HG02885 (cell line): Measurements from ENCODE around the gene ZNF681.
"Not testable (repeated sequence)": the region's sequence is repeated elsewhere in the genome, so short reads cannot be mapped to it uniquely, and the experiment has no call there.

Experiments used
- ATAC-seq: cut with Tn5 transposase; IDR thresholded peaks from one replicate; pipeline ENCODE4 v1.9.1; 2021; ENCODE audit warnings: mild to moderate bottlenecking; ENCODE audit not compliant: unreplicated experiment, poor library complexity

Gene ZNF681

DNA sequence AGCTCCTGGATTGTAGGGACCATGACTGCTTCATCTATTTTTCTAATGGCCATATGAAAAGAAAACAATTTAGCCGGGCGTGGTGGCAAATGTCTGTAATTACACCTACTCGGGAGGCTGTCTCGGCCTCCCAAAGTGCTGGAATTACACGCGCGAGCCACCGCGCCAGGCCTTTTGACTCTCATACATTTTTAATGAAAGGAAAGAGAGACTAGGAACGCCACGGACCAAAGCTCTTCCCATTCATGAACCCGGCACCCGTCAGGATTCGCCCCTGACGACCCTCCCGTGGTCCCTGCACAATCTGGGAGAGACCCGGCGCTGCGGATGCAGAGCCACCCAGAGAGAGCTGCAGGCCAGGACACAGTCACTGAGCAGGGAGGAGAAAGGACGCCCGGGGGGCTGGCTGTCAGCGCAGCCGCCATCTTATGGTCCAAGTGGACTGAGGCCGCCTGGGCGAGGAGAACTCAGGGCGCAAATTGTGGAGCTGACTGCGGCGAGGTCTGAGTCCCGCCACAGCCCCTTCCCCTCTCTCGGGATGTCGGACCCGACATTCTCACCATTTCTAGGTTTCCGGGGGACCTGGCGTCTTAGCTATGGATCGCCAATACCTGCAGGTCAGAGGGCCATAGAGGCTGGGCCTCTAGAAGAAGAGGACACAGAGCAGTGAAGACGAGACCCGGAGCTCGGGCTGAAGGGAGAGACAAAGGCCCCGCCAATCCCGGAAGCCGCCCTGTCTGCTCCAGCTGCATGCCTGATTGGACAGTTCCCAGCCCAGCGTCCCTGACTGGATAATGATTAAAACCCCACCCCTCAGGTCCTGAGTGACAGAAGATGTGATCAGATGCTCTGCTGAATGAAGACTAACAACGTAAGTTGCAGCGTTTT lies at the start of gene ZNF681:
ZNF681 (minus strand) TSS at position 705 of the 888 bp plus-strand sequence; CDS start at position 563, 142 bp downstream.
- no peak for ATAC-seq

DNA sequence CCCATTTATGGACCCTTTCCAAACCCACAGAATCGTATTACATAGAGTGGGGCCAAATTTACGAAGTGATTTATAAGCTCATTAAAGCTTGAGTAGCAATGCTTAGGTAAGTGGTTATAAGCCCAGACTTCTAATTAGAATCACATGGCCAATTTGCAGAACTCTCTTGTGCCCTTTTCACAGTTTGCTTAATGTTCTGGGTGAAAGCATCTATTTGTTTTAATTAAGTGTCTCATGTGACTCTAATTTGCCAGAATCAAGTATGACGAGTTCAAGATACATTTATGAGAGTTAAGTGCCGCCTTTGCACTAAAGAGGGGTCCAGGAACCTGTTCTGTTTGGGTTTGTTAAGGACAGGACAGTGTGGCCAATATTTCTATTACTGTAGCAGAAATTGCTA lies 46.0 kb upstream of the ZNF681 start:
- ATAC-seq, result no peak

DNA sequence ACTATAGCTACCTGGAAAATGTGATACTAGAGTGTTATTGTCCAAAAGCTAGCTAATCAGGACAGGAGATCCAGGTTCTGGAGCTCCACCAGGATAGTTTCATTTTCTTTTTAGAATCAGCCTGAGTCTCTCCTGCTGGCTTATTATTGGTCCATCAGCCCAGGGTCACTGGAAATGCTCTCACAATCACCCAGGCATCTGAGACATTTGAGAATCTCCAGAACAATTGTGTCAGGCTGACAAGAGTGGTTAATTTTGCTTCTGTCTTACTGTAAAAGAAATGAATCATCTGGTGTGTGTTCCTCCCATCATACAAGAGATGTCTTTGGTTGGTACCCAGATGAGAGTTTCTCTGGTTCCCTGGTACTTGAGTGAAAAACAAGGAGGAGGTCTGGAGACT lies 43.6 kb upstream of the ZNF681 start:
- ATAC-seq, result no peak

- ATAC-seq, result no peak
These were observed 43.1 kb upstream of the ZNF681 start for GRCh38 chr19:23801803-23802202.

GRCh38 chr19:23800868-23801267 lies 42.2 kb upstream of the ZNF681 start:
- ATAC-seq, result no peak

DNA sequence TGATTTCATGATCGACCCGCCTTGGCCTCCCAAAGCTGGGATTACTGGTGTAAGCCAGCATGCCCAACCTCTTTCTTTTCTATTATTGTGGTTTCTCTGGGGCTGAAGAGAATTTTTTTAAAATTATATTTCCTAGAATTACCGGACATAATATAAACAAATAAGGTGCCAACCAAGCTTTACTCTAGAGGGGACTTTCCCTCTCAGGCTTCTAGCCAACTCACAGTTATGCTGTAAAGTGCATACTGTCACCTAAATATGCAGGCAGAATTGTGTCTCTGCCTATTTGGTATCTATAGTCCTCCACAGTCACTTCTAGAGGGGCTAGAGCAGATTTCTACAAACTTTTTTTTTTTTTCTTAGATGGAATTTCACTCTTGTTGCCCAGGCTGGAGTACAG lies 41.6 kb upstream of the ZNF681 start:
- ATAC-seq, result no peak

- ATAC-seq, result no peak
These were observed 40.6 kb upstream of the ZNF681 start for GRCh38 chr19:23799321-23799720.

DNA sequence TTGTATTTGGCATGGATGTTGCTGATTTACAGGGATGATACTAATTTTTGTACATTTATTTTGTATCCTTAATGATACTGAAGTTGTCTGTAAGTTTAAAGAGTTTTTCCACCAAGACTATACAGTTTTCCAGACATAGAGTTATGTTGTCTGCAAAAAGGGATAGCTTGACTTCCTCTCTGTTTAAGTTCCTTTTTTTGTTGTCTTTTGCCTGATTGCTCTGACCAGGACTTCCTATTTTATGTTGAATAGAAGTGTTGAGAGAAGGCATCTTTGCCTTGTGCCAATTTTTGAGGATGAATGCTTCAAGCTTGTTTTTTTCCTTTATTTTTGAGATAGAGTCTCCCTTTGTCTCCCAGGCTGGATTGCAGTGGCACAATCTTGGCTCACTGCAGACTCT lies 36.8 kb upstream of the ZNF681 start:
- no peak for ATAC-seq

DNA sequence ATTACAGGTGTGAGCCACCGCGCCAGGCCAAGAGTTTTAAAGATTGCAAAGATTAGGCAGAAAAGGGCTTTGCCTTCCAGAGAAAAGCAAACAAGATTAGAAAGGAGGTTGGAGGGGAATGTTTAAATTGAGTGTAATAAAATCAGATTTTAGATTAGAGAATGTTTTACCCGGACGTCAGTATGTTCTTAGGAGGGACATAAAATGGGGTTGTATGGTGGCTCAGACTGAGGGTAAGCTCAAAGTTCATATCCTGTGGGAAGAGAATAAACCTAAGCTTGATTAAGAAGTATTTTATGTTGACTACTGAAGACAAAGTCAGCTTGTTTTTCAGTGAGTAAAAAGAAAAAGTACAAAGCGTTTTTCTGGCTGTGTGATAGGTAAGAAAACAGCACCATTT lies 34.1 kb upstream of the ZNF681 start:
- no peak for ATAC-seq

DNA sequence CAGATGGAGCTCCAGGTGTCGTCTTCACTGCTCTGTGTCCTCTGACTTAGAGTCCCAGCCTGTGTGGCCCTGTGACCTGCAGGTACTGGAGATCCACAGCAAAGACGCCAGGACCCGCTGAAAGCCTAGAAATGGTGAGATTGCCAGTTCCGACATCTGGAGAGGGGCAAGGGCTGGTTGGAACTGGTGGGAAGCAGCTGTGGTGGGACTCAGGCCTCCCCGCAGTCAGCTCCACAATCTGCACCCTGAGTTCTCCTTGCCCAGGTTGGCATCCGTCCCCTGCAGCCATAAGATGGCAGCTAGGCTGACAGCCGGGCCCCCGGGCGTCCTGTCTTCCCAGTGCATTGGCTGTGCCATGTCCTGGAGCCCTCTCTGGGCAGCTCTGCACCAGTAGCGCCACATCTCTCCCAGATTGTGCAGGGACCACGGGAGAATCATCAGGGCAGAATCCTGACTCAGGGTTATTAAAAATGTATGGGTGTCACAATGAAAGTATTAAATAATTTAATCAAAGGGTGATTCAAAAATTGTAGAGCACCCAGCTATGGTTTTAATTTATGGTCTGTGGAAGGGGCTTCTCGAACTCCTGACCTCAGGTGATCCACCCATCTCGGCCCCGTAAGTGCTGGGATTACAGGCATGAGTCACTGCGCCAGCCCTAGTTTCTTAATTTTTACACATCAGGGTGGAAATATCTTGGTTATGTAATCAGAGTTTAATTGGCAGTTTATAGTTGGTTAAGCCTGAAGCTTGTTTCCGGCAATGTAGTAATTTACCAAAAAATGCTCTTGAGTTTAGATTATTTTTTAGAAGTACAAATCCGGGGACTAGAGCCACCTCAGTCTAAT lies 32.2 kb upstream of the ZNF681 start:
- ATAC-seq, result no peak

DNA sequence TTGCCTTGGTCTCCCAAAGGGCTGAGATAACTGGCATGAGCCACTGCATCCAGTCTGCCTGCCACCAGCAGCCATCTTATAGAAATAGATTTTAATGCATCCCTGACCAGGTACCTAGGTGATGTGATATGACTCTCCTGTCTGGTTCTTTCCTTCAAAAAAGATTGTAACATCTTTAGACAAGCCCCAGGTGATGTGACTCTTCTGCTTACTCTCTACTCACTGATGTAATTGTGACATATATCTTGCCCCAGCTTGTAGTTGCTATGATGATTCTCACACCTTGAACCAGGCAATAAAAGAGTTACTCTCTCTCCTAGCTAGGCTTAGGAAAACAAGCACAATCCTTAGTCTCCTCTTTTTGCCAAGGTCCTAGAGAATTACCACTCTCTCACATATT lies 30.6 kb upstream of the ZNF681 start:
- ATAC-seq, result no peak

GRCh38 chr19:23788411-23788810 lies 29.7 kb upstream of the ZNF681 start:
- ATAC-seq, result no peak

- no peak for ATAC-seq
These were observed 28.4 kb upstream of the ZNF681 start for GRCh38 chr19:23787106-23787505.

- ATAC-seq, result no peak
These were observed 27.3 kb upstream of the ZNF681 start for GRCh38 chr19:23785982-23786381.

GRCh38 chr19:23784274-23784673 lies 25.6 kb upstream of the ZNF681 start:
- no peak for ATAC-seq

GRCh38 chr19:23783636-23784035 lies 24.9 kb upstream of the ZNF681 start:
- ATAC-seq, result no peak

DNA sequence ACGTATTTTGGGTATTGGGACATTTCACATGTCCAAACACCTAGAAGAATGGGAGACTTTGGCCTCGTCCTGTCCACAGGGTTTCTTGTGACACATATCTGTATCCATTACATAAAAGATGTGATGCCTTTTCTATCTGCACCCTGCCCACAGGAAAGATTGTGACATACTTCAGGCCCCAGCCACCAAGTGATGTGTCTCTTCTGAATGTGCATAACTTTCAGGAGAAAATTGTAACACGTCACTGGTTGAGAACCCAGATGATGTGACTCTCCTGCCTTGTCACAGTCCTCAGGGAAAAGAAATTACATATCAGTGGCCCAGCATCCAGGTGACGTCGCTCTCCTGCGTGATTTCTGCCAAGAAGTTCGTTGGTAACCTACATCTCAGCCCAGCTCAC lies 21.0 kb upstream of the ZNF681 start:
- no peak for ATAC-seq

GRCh38 chr19:23778566-23778965 lies 19.9 kb upstream of the ZNF681 start:
- ATAC-seq, result no peak

GRCh38 chr19:23778036-23778435 lies 19.3 kb upstream of the ZNF681 start:
- not testable (repeated sequence) for ATAC-seq

DNA sequence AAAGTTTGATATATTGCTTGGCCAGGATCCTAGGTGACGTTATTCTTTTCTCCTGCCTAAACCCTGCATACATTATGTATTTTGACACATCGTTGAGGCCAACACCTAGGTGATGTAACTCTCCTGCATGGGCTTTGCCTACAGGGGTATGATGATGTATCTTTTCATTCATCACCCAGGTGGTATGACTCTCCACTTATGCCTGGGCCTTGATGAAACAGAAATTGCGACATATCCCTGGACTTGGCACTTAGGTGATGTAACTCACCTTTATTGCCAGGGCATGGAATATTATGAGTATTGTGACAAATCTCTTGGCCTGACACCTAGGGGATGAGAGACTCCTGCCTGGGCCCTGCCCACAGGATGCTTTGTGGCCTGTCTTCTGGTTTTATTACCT lies 18.5 kb upstream of the ZNF681 start:
- ATAC-seq, result no peak

DNA sequence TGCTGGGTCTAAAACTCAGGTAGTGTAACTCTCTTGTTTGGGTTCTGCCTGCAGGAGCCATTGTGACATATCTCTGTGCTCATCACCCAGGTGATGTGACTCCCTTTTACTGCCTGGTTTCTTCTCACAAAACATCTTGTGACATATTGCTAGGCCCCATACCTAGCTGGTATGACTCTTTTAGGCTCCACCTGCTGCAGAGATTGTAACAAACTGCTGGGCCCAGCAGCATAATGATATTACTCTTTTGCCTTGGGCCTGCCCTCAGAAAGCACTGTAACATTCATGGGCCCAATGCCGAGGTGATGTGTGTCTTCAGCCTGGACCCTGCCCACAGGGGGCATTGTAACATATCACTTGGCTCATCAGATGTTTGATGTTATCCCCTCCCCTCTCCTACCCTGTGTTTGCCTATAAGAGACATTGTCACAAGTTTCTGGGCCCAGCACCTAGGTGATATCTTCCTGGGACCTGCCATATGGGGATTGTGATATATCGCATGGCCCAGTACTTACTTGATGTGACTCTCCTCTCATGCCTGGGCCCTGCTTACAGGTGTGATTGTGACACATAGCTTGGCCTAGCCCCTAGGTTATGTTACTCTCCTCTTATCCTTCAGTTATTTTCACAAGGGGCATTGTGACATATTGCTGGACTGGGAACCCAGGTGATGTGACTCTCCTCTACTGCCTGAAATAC lies 18.0 kb upstream of the ZNF681 start:
- no peak for ATAC-seq
